ENCODE measurements around the gene PLLP. TPM values are rescaled to one million over a fixed set of nuclear protein-coding genes. Genes with fewer than 3 reads are reported as not detected.

The PLLP gene
- total and polyA plus RNA-seq, 2 experiments from 2014 or later, result 1.3 to 6.1 TPM

DNA sequence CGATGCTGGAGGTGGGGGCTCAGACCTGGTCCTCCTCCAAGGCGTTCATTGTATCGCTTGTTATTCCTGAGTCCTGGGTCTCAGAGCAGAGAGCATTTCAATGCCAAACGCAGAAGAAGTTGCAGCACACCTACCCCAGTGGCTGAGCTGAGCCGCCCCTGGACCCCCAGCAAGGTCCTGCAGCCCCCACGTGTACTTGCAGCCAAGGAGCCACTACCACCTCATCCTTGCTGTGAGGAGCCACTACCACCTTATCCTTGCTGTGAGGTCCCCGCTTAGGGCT lies 13.5 kb downstream of the PLLP start (continued):
- no peak for TF ChIP-seq ZNF462 (CRISPR knock-in tag; IDR thresholded peaks at IDR 0.05)
- TF ChIP-seq CTCF (conservative IDR thresholded peaks at IDR 0.05; ENCODE audit: low read depth in 2 of 2), result no peak
- TF ChIP-seq CREB1 (CRISPR knock-in tag; IDR thresholded peaks at IDR 0.05; ENCODE audit: low read depth), result no peak
- TF ChIP-seq POLR2AphosphoS5 (IDR thresholded peaks at IDR 0.05; ENCODE audit: low read depth), result no peak
- TF ChIP-seq ZNF114 (CRISPR knock-in tag; IDR thresholded peaks at IDR 0.05), result no peak
- TF ChIP-seq, protein P1, sequence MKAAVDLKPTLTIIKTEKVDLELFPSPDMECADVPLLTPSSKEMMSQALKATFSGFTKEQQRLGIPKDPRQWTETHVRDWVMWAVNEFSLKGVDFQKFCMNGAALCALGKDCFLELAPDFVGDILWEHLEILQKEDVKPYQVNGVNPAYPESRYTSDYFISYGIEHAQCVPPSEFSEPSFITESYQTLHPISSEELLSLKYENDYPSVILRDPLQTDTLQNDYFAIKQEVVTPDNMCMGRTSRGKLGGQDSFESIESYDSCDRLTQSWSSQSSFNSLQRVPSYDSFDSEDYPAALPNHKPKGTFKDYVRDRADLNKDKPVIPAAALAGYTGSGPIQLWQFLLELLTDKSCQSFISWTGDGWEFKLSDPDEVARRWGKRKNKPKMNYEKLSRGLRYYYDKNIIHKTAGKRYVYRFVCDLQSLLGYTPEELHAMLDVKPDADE (IDR thresholded peaks at IDR 0.05), result no peak
- TF ChIP-seq EZH2phosphoT487 (IDR thresholded peaks at IDR 0.05; ENCODE audit: unreplicated experiment), result no peak
- TF ChIP-seq, protein P2, sequence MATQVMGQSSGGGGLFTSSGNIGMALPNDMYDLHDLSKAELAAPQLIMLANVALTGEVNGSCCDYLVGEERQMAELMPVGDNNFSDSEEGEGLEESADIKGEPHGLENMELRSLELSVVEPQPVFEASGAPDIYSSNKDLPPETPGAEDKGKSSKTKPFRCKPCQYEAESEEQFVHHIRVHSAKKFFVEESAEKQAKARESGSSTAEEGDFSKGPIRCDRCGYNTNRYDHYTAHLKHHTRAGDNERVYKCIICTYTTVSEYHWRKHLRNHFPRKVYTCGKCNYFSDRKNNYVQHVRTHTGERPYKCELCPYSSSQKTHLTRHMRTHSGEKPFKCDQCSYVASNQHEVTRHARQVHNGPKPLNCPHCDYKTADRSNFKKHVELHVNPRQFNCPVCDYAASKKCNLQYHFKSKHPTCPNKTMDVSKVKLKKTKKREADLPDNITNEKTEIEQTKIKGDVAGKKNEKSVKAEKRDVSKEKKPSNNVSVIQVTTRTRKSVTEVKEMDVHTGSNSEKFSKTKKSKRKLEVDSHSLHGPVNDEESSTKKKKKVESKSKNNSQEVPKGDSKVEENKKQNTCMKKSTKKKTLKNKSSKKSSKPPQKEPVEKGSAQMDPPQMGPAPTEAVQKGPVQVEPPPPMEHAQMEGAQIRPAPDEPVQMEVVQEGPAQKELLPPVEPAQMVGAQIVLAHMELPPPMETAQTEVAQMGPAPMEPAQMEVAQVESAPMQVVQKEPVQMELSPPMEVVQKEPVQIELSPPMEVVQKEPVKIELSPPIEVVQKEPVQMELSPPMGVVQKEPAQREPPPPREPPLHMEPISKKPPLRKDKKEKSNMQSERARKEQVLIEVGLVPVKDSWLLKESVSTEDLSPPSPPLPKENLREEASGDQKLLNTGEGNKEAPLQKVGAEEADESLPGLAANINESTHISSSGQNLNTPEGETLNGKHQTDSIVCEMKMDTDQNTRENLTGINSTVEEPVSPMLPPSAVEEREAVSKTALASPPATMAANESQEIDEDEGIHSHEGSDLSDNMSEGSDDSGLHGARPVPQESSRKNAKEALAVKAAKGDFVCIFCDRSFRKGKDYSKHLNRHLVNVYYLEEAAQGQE (IDR thresholded peaks at IDR 0.05; ENCODE audit: unreplicated experiment), result no peak

Measured in GM23338 (cell line).